GM12878 (cell line): ENCODE results near the gene TBC1D10A. TPM values are rescaled to one million over a fixed set of nuclear protein-coding genes. Genes with fewer than 3 reads are reported as not detected.

Experiments
- ATAC-seq: fragments of 200-7000 bp; cut with Tn5 transposase; 3 replicates; pipeline ENCODE4 v1.9.1; 2020; ENCODE audit warnings: mild to moderate bottlenecking, moderate library complexity
- BruUV-seq: library from RNA; stranded (reverse); fragments of 400-500 nt; replicated peaks from 2 replicates; lab custom pipeline; 2021; lab: Mats Ljungman, UMichigan
- CTCF ChIA-PET: fragments of 300-600 bp; sonication (Branson Sonifier 250); formaldehyde crosslinking; extraction: SDS; loops from one replicate; lab custom pipeline; 2021; ENCODE audit warnings: inconsistent platforms; lab: Yijun Ruan, JAX
- POLR2A ChIA-PET: fragments of 350-600 bp; formaldehyde crosslinking; extraction: SDS; loops from one replicate; lab custom pipeline; 2021; ENCODE audit warnings: inconsistent platforms; lab: Charles Lee
- RAD21 ChIA-PET: fragments of 300-600 bp; sonication (Branson Sonifier 250); formaldehyde crosslinking; loops from one replicate; lab custom pipeline; 2023; ENCODE audit warnings: antibody characterized with exemption; ENCODE audit not compliant: unreplicated experiment; lab: Charles Lee
- SMC1A ChIA-PET: fragments of 300-600 bp; sonication (Branson Sonifier 250); formaldehyde crosslinking; loops from one replicate; lab custom pipeline; 2023; ENCODE audit not compliant: unreplicated experiment, uncharacterized antibody; lab: Charles Lee
- DNase-seq: peaks from one replicate; pipeline ENCODE4 v3.0.0-alpha.2; 2011; ENCODE audit warnings: low read depth, low spot score
- FAIRE-seq: peaks from 3 replicates; lab custom pipeline; 2011; peaks lifted over from hg19 to GRCh38; lab: Jason Lieb, UNC
- H2AFZ ChIP-seq: 2 replicates; pipeline ENCODE4 v1.6.0; 2011; ENCODE audit warnings: low read depth, low read length, control low read depth; ENCODE audit not compliant: control insufficient read depth
- H3K27ac ChIP-seq: 2 replicates; pipeline ENCODE4 v1.5.1; 2011; ENCODE audit warnings: control low read depth; ENCODE audit not compliant: control insufficient read depth, insufficient read depth
- H3K27me3 ChIP-seq, 2 experiments: replicated peaks in 1 of 2; 2 replicates each; pipeline versions ENCODE4 v1.6.0 to v1.6.1; 2011; ENCODE audit warnings: low read length in 1 of 2; ENCODE audit not compliant: control insufficient read depth in 2 of 2, insufficient read depth in 2 of 2
- H3K36me3 ChIP-seq, 2 experiments: 2 replicates each; pipeline ENCODE4 v1.5.1; 2011; ENCODE audit warnings: low read length in 1 of 2; ENCODE audit not compliant: control insufficient read depth in 2 of 2, insufficient read depth in 2 of 2
- H3K4me1 ChIP-seq: 2 replicates; pipeline ENCODE4 v1.6.1; 2011; ENCODE audit warnings: mild to moderate bottlenecking, low read length, moderate library complexity, mixed read lengths; ENCODE audit not compliant: control insufficient read depth, insufficient read depth
- H3K4me2 ChIP-seq: 2 replicates; pipeline ENCODE4 v1.6.0; 2011; ENCODE audit warnings: control low read depth; ENCODE audit not compliant: control insufficient read depth, insufficient read depth
- H3K4me3 ChIP-seq: fragments of 200-600 bp; sonication (generic); 2 replicates; pipeline ENCODE4 v1.5.1; 2016
- H3K79me2 ChIP-seq: 2 replicates; pipeline ENCODE4 v1.6.0; 2011; ENCODE audit warnings: low read length; ENCODE audit not compliant: control insufficient read depth, insufficient read depth
- H3K9ac ChIP-seq: 2 replicates; pipeline ENCODE4 v1.8.0; 2011; ENCODE audit warnings: low read length, control low read depth, mixed read lengths; ENCODE audit not compliant: control insufficient read depth, insufficient read depth
- H3K9me3 ChIP-seq: replicated peaks from 3 replicates; pipeline ENCODE4 v1.5.1; 2011; ENCODE audit warnings: mild to moderate bottlenecking, low read length; ENCODE audit not compliant: control insufficient read depth, insufficient read depth
- H4K20me1 ChIP-seq: 2 replicates; pipeline ENCODE4 v1.6.0; 2011; ENCODE audit not compliant: control insufficient read depth, insufficient read depth
- BACH1 ChIP-seq: fragments of 450-650 bp; IDR thresholded peaks from 2 replicates; pipeline ENCODE4 v1.6.1; 2017; ENCODE audit warnings: mild to moderate bottlenecking, borderline replicate concordance
- BHLHE40 ChIP-seq, 2 experiments: fragments of 450-650 bp in 1 of 2; IDR thresholded peaks; 2 replicates each; pipeline ENCODE4 v1.6.1; 2011 to 2017; ENCODE audit warnings: low read depth in 2 of 2, borderline replicate concordance in 1 of 2, improper control_type of control experiment in 1 of 2, low read length in 1 of 2, mild to moderate bottlenecking in 1 of 2
- CHD1 ChIP-seq: IDR thresholded peaks from 2 replicates; pipeline ENCODE4 v1.6.1; 2012; ENCODE audit warnings: low read depth, low read length, improper control_type of control experiment
- MTA3 ChIP-seq: IDR thresholded peaks from 2 replicates; pipeline ENCODE4 v1.6.1; 2012; ENCODE audit warnings: low read length, inconsistent platforms, borderline replicate concordance
- NFIC ChIP-seq: IDR thresholded peaks from 2 replicates; pipeline ENCODE4 v1.6.1; 2012; ENCODE audit warnings: low read depth, mild to moderate bottlenecking, inconsistent platforms, low read length, moderate library complexity
- NFYA ChIP-seq: IDR thresholded peaks from 2 replicates; pipeline ENCODE4 v1.6.1; 2011; ENCODE audit warnings: low read depth, mild to moderate bottlenecking, low read length, improper control_type of control experiment, borderline replicate concordance
- RELA ChIP-seq: fragments of 450-650 bp; IDR thresholded peaks from 2 replicates; pipeline ENCODE4 v1.8.0; 2014; ENCODE audit warnings: borderline replicate concordance; ENCODE audit not compliant: partially characterized antibody
- WGBS: methylation state at CpG from one replicate; pipeline ENCODE4 v1.1.6; 2016; ENCODE audit warnings: low lambda C conversion rate; ENCODE audit not compliant: insufficient replicate concordance, insufficient coverage; ENCODE audit errors: missing lambda C conversion rate; 5-methylcytosine and 5-hydroxymethylcytosine counted together
- in situ Hi-C: fragments of 300-500 bp; cut with MboI; formaldehyde crosslinking; loops from 9 replicates; pipeline ENCODE4 v1.14.3; 2018; ENCODE audit warnings: mixed read lengths
- intact Hi-C: fragments of 100-400 bp; cut with micrococcal nuclease; formaldehyde crosslinking; loops from one replicate; pipeline ENCODE4 v1.14.2; 2022; ENCODE audit not compliant: unreplicated experiment
- polyA plus RNA-seq, 11 experiments: library from polyadenylated mRNA; depleted of rRNA in 4 of 11; unstranded in 6 of 11; stranded (reverse) in 5 of 11; fragments of >200 nt; fragmentation: Nextera tagmentation in 4 of 11; fragmentation: Illumina TruSeq in 1 of 11; extraction: Ambion mirVana in 4 of 11; extraction: Trizol in 1 of 11; gene quantifications; 1 replicate in 1 of 11; 2 replicates in 10 of 11; pipeline versions ENCODE4 v1.2.1 to v1.2.3, GENCODE V29; 2011 to 2016; ENCODE audit warnings: inconsistent platforms in 2 of 11, missing spikeins in 2 of 11, low read depth in 1 of 11
- total RNA-seq, 4 experiments: library from RNA; depleted of rRNA in 3 of 4; stranded (reverse); fragments of >200 nt in 3 of 4; fragmentation: Illumina TruSeq in 1 of 4; extraction: Trizol in 1 of 4; gene quantifications; 2 replicates each; pipeline versions ENCODE4 v1.2.1 to v1.2.3, GENCODE V29; 2013 to 2021
- TF ChIP-seq, protein P1 (sequence below): fragments of 450-650 bp; IDR thresholded peaks from 2 replicates; pipeline ENCODE4 v1.6.1; 2016; ENCODE audit warnings: mild to moderate bottlenecking

TBC1D10A gene
- total and polyA plus RNA-seq, 10 of the 15 experiments (the other 5 are each of a cell fraction or from before 2014, with no cell fraction given), result 0.27 to 25.7 (median 15.3) TPM

DNA sequence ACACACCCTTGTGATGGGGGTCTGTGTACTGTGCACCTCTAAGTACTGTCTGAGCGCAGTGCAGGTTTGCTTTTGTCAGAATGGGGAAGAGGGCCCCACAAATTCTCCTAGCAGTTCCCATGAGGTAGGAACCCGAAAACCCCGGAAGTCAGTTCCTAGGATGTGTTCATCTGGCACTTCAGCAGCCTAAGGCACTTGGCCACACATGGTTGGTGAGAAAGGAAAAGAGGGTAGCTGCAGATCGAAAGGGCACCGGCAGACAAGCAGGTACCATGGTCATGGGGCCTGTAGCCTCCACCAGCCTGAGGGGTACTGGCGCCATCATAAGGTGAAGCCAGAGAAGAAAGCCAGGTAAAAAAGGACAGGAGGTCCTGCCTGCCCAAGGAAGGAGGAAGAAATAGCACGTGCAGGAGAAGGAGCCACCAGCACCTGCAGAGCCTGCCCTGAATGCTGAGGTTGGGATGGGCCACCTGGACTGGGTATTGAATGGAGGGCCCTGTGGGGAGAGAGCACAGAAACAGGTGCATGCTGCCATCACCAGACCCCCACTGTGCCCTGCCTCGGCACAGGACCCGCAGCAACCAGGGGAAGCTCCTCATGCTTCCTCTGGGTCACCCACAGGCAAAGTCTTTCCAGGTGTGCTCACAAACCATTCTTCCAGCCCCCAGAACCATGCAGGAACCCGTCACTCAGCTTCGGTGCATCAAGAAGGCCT is 29.3 kb downstream of the TBC1D10A start:
- Histone ChIP-seq H3K36me3 (peaks cover 15 to 49% of the 10 kb centered on the region in 2 experiments; a peak in 3 of 4 replicates), H3K4me2 (no peak overlapping the region), H2AFZ (no peak overlapping the region), H3K4me1 (peaks cover 6% of the 10 kb centered on the region), H3K9ac (no peak overlapping the region), H3K79me2 (peaks cover 1% of the 10 kb centered on the region; the same call in 1 of the 2 replicates), H4K20me1 (no peaks in the 10 kb centered on the region), H3K9me3 (no peaks in the 10 kb centered on the region), H3K27ac (no peak overlapping the region), H3K27me3 (no peaks in the 10 kb centered on the region), H3K4me3 (no peak overlapping the region)
- no peak for TF ChIP-seq BACH1
- TF ChIP-seq BHLHE40 (IDR thresholded peaks at IDR 0.05; ENCODE audit: borderline replicate concordance in 1 of 2, low read depth in 2 of 2, low read length in 1 of 2), result no peak
- TF ChIP-seq, protein P1, sequence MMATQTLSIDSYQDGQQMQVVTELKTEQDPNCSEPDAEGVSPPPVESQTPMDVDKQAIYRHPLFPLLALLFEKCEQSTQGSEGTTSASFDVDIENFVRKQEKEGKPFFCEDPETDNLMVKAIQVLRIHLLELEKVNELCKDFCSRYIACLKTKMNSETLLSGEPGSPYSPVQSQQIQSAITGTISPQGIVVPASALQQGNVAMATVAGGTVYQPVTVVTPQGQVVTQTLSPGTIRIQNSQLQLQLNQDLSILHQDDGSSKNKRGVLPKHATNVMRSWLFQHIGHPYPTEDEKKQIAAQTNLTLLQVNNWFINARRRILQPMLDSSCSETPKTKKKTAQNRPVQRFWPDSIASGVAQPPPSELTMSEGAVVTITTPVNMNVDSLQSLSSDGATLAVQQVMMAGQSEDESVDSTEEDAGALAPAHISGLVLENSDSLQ, result no peak
- no peak for TF ChIP-seq CHD1
- no peak for TF ChIP-seq MTA3
- TF ChIP-seq NFYA, result no peak
- TF ChIP-seq RELA, result no peak
- no peak for TF ChIP-seq NFIC
- BruUV-seq, result no TSS peak
- ChIA-PET SMC1A (no interaction called here), CTCF (no interaction called here), POLR2A (no interaction called here), RAD21 (no interaction called here)
- no peak for DNase-seq
- WGBS, result 93% methylated on average over 11 of the region's 11 CpGs
- no peak for ATAC-seq
- FAIRE-seq, result no peak
- intact Hi-C loops, result no loop called here
- in situ Hi-C loops, result no loop called here
